Uterus (tissue), 4 donors: ENCODE data around the gene C7orf57. TPM values are rescaled to one million over a fixed set of nuclear protein-coding genes. Genes with fewer than 3 reads are reported as not detected.

Experiments
- DNase-seq, 2 donors: peaks; one replicate each; pipeline ENCODE4 v3.0.0-alpha.2; 2019 to 2020
- H3K27ac ChIP-seq, 2 donors: fragments of 200-600 bp; sonication (generic); 1 replicate in 1 of 2; 2 replicates in 1 of 2; pipeline ENCODE4 v1.5.1; 2016 to 2018
- H3K27me3 ChIP-seq, 2 donors: fragments of 200-600 bp; sonication (generic); one replicate each; pipeline ENCODE4 v1.5.1; 2018 to 2019; ENCODE audit warnings: control low read depth in 1 of 2
- H3K36me3 ChIP-seq, 2 donors: fragments of 200-600 bp; sonication (generic); one replicate each; pipeline ENCODE4 v1.5.1; 2019; ENCODE audit warnings: control low read depth in 1 of 2
- H3K4me1 ChIP-seq, 2 donors: fragments of 200-600 bp; sonication (generic); one replicate each; pipeline ENCODE4 v1.5.1; 2018 to 2019; ENCODE audit warnings: control low read depth in 1 of 2
- H3K4me3 ChIP-seq, 2 donors: fragments of 200-600 bp; sonication (generic); 1 replicate in 1 of 2; 2 replicates in 1 of 2; pipeline ENCODE4 v1.5.1; 2018 to 2019; ENCODE audit warnings: mild to moderate bottlenecking in 1 of 2
- H3K9me3 ChIP-seq, 2 donors: fragments of 200-600 bp; sonication (generic); one replicate each; pipeline ENCODE4 v1.5.1; 2019; ENCODE audit warnings: control low read depth in 1 of 2
- POLR2A ChIP-seq, 2 donors: fragments of 450-650 bp; IDR thresholded peaks; one replicate each; pipeline ENCODE4 v1.6.1; 2016; ENCODE audit warnings: antibody characterized with exemption in 2 of 2, mild to moderate bottlenecking in 1 of 2, moderate library complexity in 1 of 2
- intact Hi-C: fragments of 100-400 bp; cut with DNase I; formaldehyde crosslinking; loops from one replicate; pipeline ENCODE4 v1.15.1; 2023; ENCODE audit warnings: low total_unique reads
- total RNA-seq, 4 donors: library from RNA; depleted of rRNA in 3 of 4; stranded (reverse); fragments of >200 nt in 3 of 4; gene quantifications; one replicate each; pipeline versions ENCODE4 v1.1.0 to v1.2.4, GENCODE V29; 2014 to 2023
- TF ChIP-seq, protein P1 (sequence below), 4 experiments: fragments of 200-600 bp in 2 of 4; fragments of 450-650 bp in 2 of 4; sonication (generic) in 2 of 4; IDR thresholded peaks; one replicate each; pipeline ENCODE4 v1.5.1; 2016 to 2019; ENCODE audit warnings: antibody characterized with exemption in 4 of 4, mild to moderate bottlenecking in 2 of 4, moderate library complexity in 1 of 4
- donor health status: DM: yes; HTN: yes; CAD: no.

Gene C7orf57
- total RNA-seq, 4 donors from 2014 or later: 0.76 TPM; not detected in 3

DNA sequence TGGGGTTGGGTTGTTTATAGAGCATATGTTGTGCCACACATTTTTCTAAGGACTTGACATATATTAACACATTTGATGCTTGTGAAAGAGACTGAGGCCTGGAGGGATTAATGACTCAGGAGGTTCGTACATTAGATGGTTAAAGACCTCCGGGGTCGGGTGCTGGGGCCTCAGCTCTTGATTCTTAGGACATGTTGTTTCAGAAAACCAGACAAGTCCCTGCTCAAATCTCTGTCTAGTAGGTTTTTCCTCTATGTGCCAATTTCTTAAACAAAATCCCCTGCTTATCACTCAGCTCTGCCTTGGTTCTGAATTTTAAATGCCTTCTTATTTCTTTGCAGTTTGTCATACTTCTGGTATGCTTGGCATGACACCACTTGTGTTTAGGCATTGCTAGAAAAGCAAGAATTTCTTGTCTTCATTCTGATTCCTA is 59.5 kb downstream of the C7orf57 start:
- DNase-seq: no peak
- Histone ChIP-seq H3K36me3 (no peaks in the 10 kb centered on the region), H3K9me3 (no peaks in the 10 kb centered on the region), H3K27ac (no peak overlapping the region), H3K27me3 (no peaks in the 10 kb centered on the region), H3K4me3 (no peak overlapping the region), H3K4me1 (peaks cover 0 to 1% of the 10 kb centered on the region in 2 donors)
- intact Hi-C loops: no loop called here
- TF ChIP-seq POLR2A (IDR thresholded peaks at IDR 0.05): no peak

DNA sequence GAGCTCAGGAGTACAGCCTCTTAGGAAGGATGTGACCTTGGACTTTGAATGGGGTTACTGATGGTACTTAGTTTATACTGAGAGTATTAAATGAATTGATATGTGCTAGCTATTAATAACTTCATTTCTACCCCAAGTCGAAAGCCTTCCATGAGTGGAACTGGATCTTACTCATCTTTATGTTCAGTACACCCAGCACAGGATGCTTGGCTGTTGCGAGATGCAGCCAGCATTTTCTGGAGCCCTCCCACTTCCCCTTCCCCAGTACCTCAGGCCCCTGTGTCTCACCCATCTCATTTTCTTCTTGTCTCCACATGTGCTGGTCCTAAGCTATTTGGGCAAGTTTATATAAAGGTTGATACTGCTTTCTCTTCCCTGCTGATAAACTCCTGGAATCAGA is 60.9 kb downstream of the C7orf57 start:
- TF ChIP-seq POLR2A (IDR thresholded peaks at IDR 0.05): no peak
- TF ChIP-seq, protein P1, sequence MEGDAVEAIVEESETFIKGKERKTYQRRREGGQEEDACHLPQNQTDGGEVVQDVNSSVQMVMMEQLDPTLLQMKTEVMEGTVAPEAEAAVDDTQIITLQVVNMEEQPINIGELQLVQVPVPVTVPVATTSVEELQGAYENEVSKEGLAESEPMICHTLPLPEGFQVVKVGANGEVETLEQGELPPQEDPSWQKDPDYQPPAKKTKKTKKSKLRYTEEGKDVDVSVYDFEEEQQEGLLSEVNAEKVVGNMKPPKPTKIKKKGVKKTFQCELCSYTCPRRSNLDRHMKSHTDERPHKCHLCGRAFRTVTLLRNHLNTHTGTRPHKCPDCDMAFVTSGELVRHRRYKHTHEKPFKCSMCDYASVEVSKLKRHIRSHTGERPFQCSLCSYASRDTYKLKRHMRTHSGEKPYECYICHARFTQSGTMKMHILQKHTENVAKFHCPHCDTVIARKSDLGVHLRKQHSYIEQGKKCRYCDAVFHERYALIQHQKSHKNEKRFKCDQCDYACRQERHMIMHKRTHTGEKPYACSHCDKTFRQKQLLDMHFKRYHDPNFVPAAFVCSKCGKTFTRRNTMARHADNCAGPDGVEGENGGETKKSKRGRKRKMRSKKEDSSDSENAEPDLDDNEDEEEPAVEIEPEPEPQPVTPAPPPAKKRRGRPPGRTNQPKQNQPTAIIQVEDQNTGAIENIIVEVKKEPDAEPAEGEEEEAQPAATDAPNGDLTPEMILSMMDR (IDR thresholded peaks at IDR 0.05): no peak
- no peak for DNase-seq
- Histone ChIP-seq H3K9me3 (no peaks in the 10 kb centered on the region), H3K36me3 (no peaks in the 10 kb centered on the region), H3K4me3 (no peak overlapping the region), H3K27me3 (no peaks in the 10 kb centered on the region), H3K4me1 (no peaks in the 10 kb centered on the region), H3K27ac (peak overlapping the region in 1 of 2 donors; percentile 19)
- intact Hi-C loops: no loop called here

DNA sequence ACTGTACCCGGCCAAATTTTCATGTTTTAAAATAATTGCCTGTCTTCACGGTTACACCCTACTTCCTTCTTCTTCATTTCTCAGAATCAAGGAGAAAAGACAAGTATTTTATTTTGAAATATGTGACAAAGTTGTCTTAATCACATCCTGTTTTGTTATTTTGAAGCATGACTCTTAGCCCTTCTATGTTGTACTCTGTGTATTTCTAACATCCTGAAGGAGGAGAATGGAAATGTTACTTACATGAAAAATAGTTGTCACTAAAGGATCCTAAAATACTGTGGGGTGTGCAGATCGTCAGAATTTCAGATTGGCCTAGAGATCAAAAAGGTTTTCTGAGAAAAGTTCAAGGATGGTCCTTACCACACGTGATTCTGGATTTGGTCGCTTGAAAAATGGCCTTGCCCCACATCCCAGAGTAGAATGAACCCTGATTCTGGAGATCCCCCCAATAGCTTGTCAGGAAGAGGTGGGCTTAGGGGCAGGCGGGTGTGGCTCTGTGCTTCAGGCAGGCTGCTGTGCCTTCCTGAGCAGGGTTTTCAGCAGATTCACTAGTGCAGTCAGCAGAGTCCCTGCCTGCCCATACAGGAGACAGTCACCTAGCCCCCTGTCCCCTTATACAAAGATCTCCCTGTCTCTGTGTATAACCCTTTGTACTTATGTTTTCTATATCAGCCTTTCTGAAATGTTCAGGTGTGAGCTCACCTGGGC is 62.3 kb downstream of the C7orf57 start:
- peak overlapping the region in 1 of 2 donors; percentile 19 for H3K27ac ChIP-seq
- H3K4me1 ChIP-seq: no peaks in the 10 kb centered on the region
- intact Hi-C loops: no loop called here
- H3K27me3 ChIP-seq: no peaks in the 10 kb centered on the region
- no peaks in the 10 kb centered on the region for H3K36me3 ChIP-seq
- TF ChIP-seq, protein P1 (IDR thresholded peaks at IDR 0.05): no peak
- TF ChIP-seq POLR2A (IDR thresholded peaks at IDR 0.05): no peak
- H3K9me3 ChIP-seq: no peaks in the 10 kb centered on the region
- no peak for DNase-seq
- no peak overlapping the region for H3K4me3 ChIP-seq

DNA sequence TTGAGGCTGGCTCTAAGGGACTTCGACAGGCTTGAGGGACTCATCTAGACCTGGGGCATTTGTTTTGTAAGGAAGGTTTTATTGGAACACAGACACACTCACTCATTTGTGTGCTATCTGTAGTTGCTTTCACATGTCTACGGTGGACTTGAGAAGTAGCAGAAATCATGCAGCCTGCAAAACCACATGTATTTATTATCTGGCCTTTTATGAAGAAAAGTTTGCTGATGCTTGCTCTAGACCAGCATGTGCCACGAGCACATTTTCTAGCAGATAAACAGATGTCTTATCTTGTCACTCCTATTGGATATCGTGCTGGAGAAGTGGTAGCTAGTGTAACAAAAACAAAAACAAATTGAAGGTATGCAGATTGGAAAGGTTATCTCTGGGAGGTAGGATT is 63.5 kb downstream of the C7orf57 start:
- Histone ChIP-seq H3K4me3 (no peak overlapping the region), H3K9me3 (no peaks in the 10 kb centered on the region), H3K36me3 (no peaks in the 10 kb centered on the region), H3K27ac (no peak overlapping the region), H3K4me1 (no peaks in the 10 kb centered on the region), H3K27me3 (no peaks in the 10 kb centered on the region)
- intact Hi-C loops: no loop called here
- TF ChIP-seq, protein P1 (IDR thresholded peaks at IDR 0.05): no peak
- no peak for TF ChIP-seq POLR2A (IDR thresholded peaks at IDR 0.05)
- DNase-seq: no peak

DNA sequence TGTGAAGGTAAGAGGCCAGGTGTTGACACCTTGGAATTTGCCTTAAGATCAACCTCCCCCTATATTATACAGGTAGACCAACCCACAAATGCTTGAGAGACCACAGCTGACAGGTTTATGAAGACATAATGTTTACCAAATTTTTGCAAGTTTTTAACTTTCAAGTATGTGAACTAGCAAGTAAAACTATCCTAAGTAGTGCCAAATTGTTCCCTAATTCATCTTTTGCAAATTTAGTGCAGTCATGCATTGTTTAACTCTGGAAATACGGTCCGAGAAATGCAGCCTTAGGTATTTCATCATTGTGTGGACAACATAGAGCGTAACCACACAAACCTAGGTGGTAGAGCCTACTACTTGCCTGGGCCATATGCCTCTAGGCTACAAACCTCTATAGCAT is 64.4 kb downstream of the C7orf57 start:
- H3K9me3 ChIP-seq: no peaks in the 10 kb centered on the region
- no peaks in the 10 kb centered on the region for H3K36me3 ChIP-seq
- H3K27me3 ChIP-seq: no peaks in the 10 kb centered on the region
- no peaks in the 10 kb centered on the region for H3K4me1 ChIP-seq
- no peak for DNase-seq
- no peak for TF ChIP-seq POLR2A (IDR thresholded peaks at IDR 0.05)
- TF ChIP-seq, protein P1 (IDR thresholded peaks at IDR 0.05): no peak
- no peak overlapping the region for H3K27ac ChIP-seq
- intact Hi-C loops: no loop called here
- H3K4me3 ChIP-seq: no peak overlapping the region
